HEK293 (cell line): ENCODE results near the gene CYB5B.

ENCODE experiments used
- CTCF ChIA-PET: fragments of 350-600 bp; formaldehyde crosslinking; extraction: SDS; loops from one replicate; lab custom pipeline; 2021; ENCODE audit warnings: antibody characterized with exemption; lab: Yijun Ruan, JAX
- POLR2A ChIA-PET: fragments of 300-600 bp; formaldehyde crosslinking; extraction: SDS; loops from one replicate; lab custom pipeline; 2020; ENCODE audit warnings: antibody characterized with exemption, inconsistent platforms; lab: Yijun Ruan, JAX
- H3K27ac ChIP-seq: fragments of 200-500 bp; sonication (Bioruptor generic); 2 replicates; pipeline ENCODE4 v1.5.1; 2014; ENCODE audit warnings: low read depth, low read length, control low read depth, inconsistent platforms; ENCODE audit errors: extremely low read depth
- H3K36me3 ChIP-seq, 2 experiments: fragments of 200-500 bp in 1 of 2; sonication (Bioruptor generic) in 1 of 2; 1 replicate in 1 of 2; 2 replicates in 1 of 2; pipeline ENCODE4 v1.5.1; 2014 to 2017; ENCODE audit warnings: inconsistent platforms in 2 of 2, low read length in 2 of 2; ENCODE audit not compliant: control insufficient read depth in 2 of 2, insufficient read depth in 1 of 2
- H3K4me1 ChIP-seq: fragments of 200-500 bp; sonication (Bioruptor generic); 2 replicates; pipeline ENCODE4 v1.5.1; 2014; ENCODE audit warnings: mild to moderate bottlenecking, low read length, inconsistent platforms; ENCODE audit not compliant: control insufficient read depth, insufficient read depth
- H3K4me3 ChIP-seq: 2 replicates; pipeline ENCODE4 v1.5.1; 2011; ENCODE audit warnings: low read depth, mild to moderate bottlenecking, control low read depth, low read length, moderate library complexity
- H3K9me3 ChIP-seq: fragments of 200-500 bp; sonication (Bioruptor generic); 2 replicates; pipeline ENCODE4 v1.5.1; 2014; ENCODE audit warnings: low read depth, low read length, inconsistent platforms; ENCODE audit not compliant: control insufficient read depth, insufficient read depth
- CTCF ChIP-seq: fragments of 450-650 bp; formaldehyde crosslinking; IDR thresholded peaks from 2 replicates; pipeline ENCODE4 v1.5.1; 2016; ENCODE audit warnings: missing biosample characterization, missing genetic modification characterization
- GLI4 ChIP-seq: fragments of 450-650 bp; formaldehyde crosslinking; IDR thresholded peaks from 2 replicates; pipeline ENCODE4 v1.5.1; 2016; ENCODE audit warnings: missing biosample characterization, missing genetic modification characterization
- KLF17 ChIP-seq: fragments of 450-650 bp; formaldehyde crosslinking; IDR thresholded peaks from 2 replicates; pipeline ENCODE4 v1.5.1; 2016; ENCODE audit warnings: missing biosample characterization, missing genetic modification characterization
- MEIS1 ChIP-seq: sonication (generic); formaldehyde crosslinking; IDR thresholded peaks from 2 replicates; pipeline ENCODE4 v1.8.1; 2022; ENCODE audit warnings: missing genetic modification reagents, mild to moderate bottlenecking, borderline replicate concordance
- MZF1 ChIP-seq: fragments of 450-650 bp; formaldehyde crosslinking; IDR thresholded peaks from 2 replicates; pipeline ENCODE4 v1.5.1; 2017; ENCODE audit warnings: missing biosample characterization, missing genetic modification characterization, borderline replicate concordance
- PRDM4 ChIP-seq: fragments of 450-650 bp; formaldehyde crosslinking; IDR thresholded peaks from 2 replicates; pipeline ENCODE4 v1.5.1; 2017; ENCODE audit warnings: missing biosample characterization, missing genetic modification characterization
- SP2 ChIP-seq: fragments of 450-650 bp; formaldehyde crosslinking; IDR thresholded peaks from 2 replicates; pipeline ENCODE4 v1.5.1; 2016; ENCODE audit warnings: missing biosample characterization, missing genetic modification characterization
- ZBTB21 ChIP-seq: fragments of 450-650 bp; formaldehyde crosslinking; IDR thresholded peaks from 2 replicates; pipeline ENCODE4 v1.5.1; 2017; ENCODE audit warnings: missing biosample characterization, missing genetic modification characterization
- ZFHX2 ChIP-seq: fragments of 450-650 bp; formaldehyde crosslinking; conservative IDR thresholded peaks from 2 replicates; pipeline ENCODE4 v1.5.1; 2016; ENCODE audit warnings: missing biosample characterization, missing genetic modification characterization
- ZNF146 ChIP-seq: fragments of 450-650 bp; formaldehyde crosslinking; IDR thresholded peaks from 2 replicates; pipeline ENCODE4 v1.5.1; 2016; ENCODE audit warnings: missing biosample characterization, missing genetic modification characterization
- ZNF155 ChIP-seq: fragments of 450-650 bp; formaldehyde crosslinking; IDR thresholded peaks from 2 replicates; pipeline ENCODE4 v1.5.1; 2016; ENCODE audit warnings: missing biosample characterization, missing genetic modification characterization
- ZNF16 ChIP-seq: fragments of 450-650 bp; formaldehyde crosslinking; IDR thresholded peaks from 2 replicates; pipeline ENCODE4 v1.5.1; 2016; ENCODE audit warnings: low read depth, missing biosample characterization, missing genetic modification characterization
- ZNF223 ChIP-seq: fragments of 450-650 bp; formaldehyde crosslinking; IDR thresholded peaks from 2 replicates; pipeline ENCODE4 v1.5.1; 2016; ENCODE audit warnings: missing biosample characterization, missing genetic modification characterization
- ZNF23 ChIP-seq: fragments of 450-650 bp; formaldehyde crosslinking; IDR thresholded peaks from 2 replicates; pipeline ENCODE4 v1.5.1; 2016; ENCODE audit warnings: missing biosample characterization, missing genetic modification characterization, borderline replicate concordance
- ZNF239 ChIP-seq: fragments of 450-650 bp; formaldehyde crosslinking; IDR thresholded peaks from 2 replicates; pipeline ENCODE4 v1.5.1; 2016; ENCODE audit warnings: missing biosample characterization, missing genetic modification characterization
- ZNF302 ChIP-seq: fragments of 450-650 bp; formaldehyde crosslinking; IDR thresholded peaks from 2 replicates; pipeline ENCODE4 v1.5.1; 2016; ENCODE audit warnings: missing biosample characterization, missing genetic modification characterization, low read depth
- ZNF324 ChIP-seq: fragments of 450-650 bp; formaldehyde crosslinking; IDR thresholded peaks from 2 replicates; pipeline ENCODE4 v1.5.1; 2016; ENCODE audit warnings: missing biosample characterization, missing genetic modification characterization
- ZNF513 ChIP-seq: fragments of 450-650 bp; IDR thresholded peaks from 2 replicates; pipeline ENCODE4 v1.5.1; 2018; ENCODE audit warnings: missing biosample characterization, missing genetic modification characterization
- ZNF548 ChIP-seq: fragments of 450-650 bp; formaldehyde crosslinking; IDR thresholded peaks from 2 replicates; pipeline ENCODE4 v1.5.1; 2016; ENCODE audit warnings: missing biosample characterization, missing genetic modification characterization
- ZNF571 ChIP-seq: fragments of 450-650 bp; formaldehyde crosslinking; IDR thresholded peaks from 2 replicates; pipeline ENCODE4 v1.5.0; 2017; ENCODE audit warnings: missing biosample characterization, missing genetic modification characterization
- ZNF621 ChIP-seq: fragments of 450-650 bp; formaldehyde crosslinking; IDR thresholded peaks from 2 replicates; pipeline ENCODE4 v1.5.1; 2017; ENCODE audit warnings: missing biosample characterization, missing genetic modification characterization
- ZNF629 ChIP-seq: fragments of 450-650 bp; formaldehyde crosslinking; IDR thresholded peaks from 2 replicates; pipeline ENCODE4 v1.5.1; 2017; ENCODE audit warnings: missing biosample characterization, missing genetic modification characterization
- ZNF670 ChIP-seq: fragments of 450-650 bp; formaldehyde crosslinking; IDR thresholded peaks from 2 replicates; pipeline ENCODE4 v1.5.1; 2016; ENCODE audit warnings: missing biosample characterization, missing genetic modification characterization, low read depth
- ZNF677 ChIP-seq: fragments of 450-650 bp; IDR thresholded peaks from 2 replicates; pipeline ENCODE4 v1.5.0; 2018; ENCODE audit warnings: missing biosample characterization, mild to moderate bottlenecking, missing genetic modification characterization, moderate library complexity
- ZNF692 ChIP-seq: fragments of 450-650 bp; formaldehyde crosslinking; IDR thresholded peaks from 2 replicates; pipeline ENCODE4 v1.5.1; 2016; ENCODE audit warnings: missing biosample characterization, missing genetic modification characterization
- ZNF701 ChIP-seq: fragments of 450-650 bp; formaldehyde crosslinking; IDR thresholded peaks from 2 replicates; pipeline ENCODE4 v1.5.1; 2016; ENCODE audit warnings: missing biosample characterization, missing genetic modification characterization
- ZNF76 ChIP-seq: fragments of 450-650 bp; formaldehyde crosslinking; IDR thresholded peaks from 2 replicates; pipeline ENCODE4; 2016; ENCODE audit warnings: low read depth, missing biosample characterization, missing genetic modification characterization, borderline replicate concordance
- ZNF768 ChIP-seq: fragments of 450-650 bp; formaldehyde crosslinking; IDR thresholded peaks from 2 replicates; pipeline ENCODE4 v1.5.1; 2018; ENCODE audit warnings: missing biosample characterization, mild to moderate bottlenecking, missing genetic modification characterization
- ZSCAN16 ChIP-seq: fragments of 450-650 bp; formaldehyde crosslinking; IDR thresholded peaks from 2 replicates; pipeline ENCODE4 v1.5.1; 2016; ENCODE audit warnings: missing biosample characterization, missing genetic modification characterization
- ZSCAN23 ChIP-seq: fragments of 450-650 bp; formaldehyde crosslinking; IDR thresholded peaks from 2 replicates; pipeline ENCODE4 v1.5.1; 2016; ENCODE audit warnings: missing biosample characterization, missing genetic modification characterization

The CYB5B gene

GRCh38 chr16:69453936-69454335 lies 29.5 kb downstream of the CYB5B start:
- Histone ChIP-seq H3K36me3 (peaks cover 28% of the 10 kb centered on the region in 2 experiments), H3K27ac (no peak overlapping the region), H3K4me3 (no peak overlapping the region), H3K9me3 (no peaks in the 10 kb centered on the region), H3K4me1 (no peaks in the 10 kb centered on the region)
- TF ChIP-seq MZF1 (tag by site-specific recombination) = no peak
- TF ChIP-seq ZNF155 = no peak
- no peak for TF ChIP-seq ZNF23 (tag by site-specific recombination)
- no peak for TF ChIP-seq ZNF146 (tag by site-specific recombination)
- TF ChIP-seq ZNF621 (tag by site-specific recombination) = no peak
- no peak for TF ChIP-seq ZNF677 (tag by site-specific recombination)
- no peak for TF ChIP-seq ZNF548
- no peak for TF ChIP-seq PRDM4 (tag by site-specific recombination)
- TF ChIP-seq ZNF629 = no peak
- TF ChIP-seq ZNF302 (tag by site-specific recombination) = no peak
- TF ChIP-seq GLI4 (tag by site-specific recombination) = no peak
- TF ChIP-seq ZNF223 = no peak
- no peak for TF ChIP-seq ZNF571 (tag by site-specific recombination)
- no peak for TF ChIP-seq ZNF670
- no peak for TF ChIP-seq ZSCAN16
- no peak for TF ChIP-seq SP2
- no peak for TF ChIP-seq ZBTB21 (tag by site-specific recombination)
- no peak for TF ChIP-seq ZSCAN23
- TF ChIP-seq ZNF692 (tag by site-specific recombination) = no peak
- ChIA-PET POLR2A (no interaction called here), CTCF (interaction anchor here (1.0 kb wide), 1 partner anchor 11 kb away, joined by 5 read pairs; no protein-coding TSS in a partner anchor)

DNA sequence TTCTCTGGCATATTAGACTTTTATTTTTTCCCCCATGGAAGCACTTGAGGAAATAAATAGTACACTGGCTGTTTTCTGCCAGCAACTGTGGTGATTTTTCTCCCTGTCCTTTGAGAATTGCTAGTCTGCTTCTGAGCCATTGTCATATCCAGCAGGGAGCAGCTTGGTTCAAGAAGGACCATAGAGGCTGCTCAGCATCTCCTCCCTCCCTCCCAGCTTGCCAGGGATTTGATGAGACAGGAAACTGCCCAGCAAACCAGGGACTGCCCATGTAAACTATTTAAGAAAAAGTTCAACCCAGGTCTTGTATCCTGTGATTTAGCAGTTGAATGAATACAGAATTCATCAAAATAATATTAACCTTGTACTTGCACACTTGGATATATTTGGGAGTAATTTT lies 39.5 kb downstream of the CYB5B start:
- CTCF ChIA-PET = interaction anchor here (1.6 kb wide), 1 partner anchor 66 kb away, joined by 4 read pairs; no protein-coding TSS in a partner anchor
- TF ChIP-seq GLI4 (tag by site-specific recombination) = no peak
- TF ChIP-seq ZNF768 (tag by site-specific recombination) = no peak
- TF ChIP-seq ZNF324 (tag by site-specific recombination) = no peak
- no peak for TF ChIP-seq CTCF (tag by site-specific recombination)
- TF ChIP-seq ZNF16 (tag by site-specific recombination) = no peak
- no peak for TF ChIP-seq ZFHX2 (tag by site-specific recombination)
- no peak for TF ChIP-seq ZNF76
- TF ChIP-seq ZSCAN23 = no peak
- no peak for TF ChIP-seq ZNF513 (tag by site-specific recombination)
- TF ChIP-seq MEIS1 (CRISPR knock-in tag) = no peak
- TF ChIP-seq KLF17 = no peak
- no peak for TF ChIP-seq ZNF701 (tag by site-specific recombination)
- TF ChIP-seq ZNF239 = no peak
- Histone ChIP-seq H3K27ac (no peak overlapping the region), H3K4me1 (peaks cover 18% of the 10 kb centered on the region), H3K4me3 (no peak overlapping the region), H3K36me3 (peaks cover 11 to 19% of the 10 kb centered on the region in 2 experiments; a peak in 2 of 3 replicates), H3K9me3 (no peaks in the 10 kb centered on the region)
- POLR2A ChIA-PET = no interaction called here
